LHCN-M2 (cell line): Measurements from ENCODE around the gene MYDGF. TPM values are rescaled to one million over a fixed set of nuclear protein-coding genes. Genes with fewer than 3 reads are reported as not detected.

ENCODE experiments used
- DNase-seq: peaks from one replicate; pipeline ENCODE4 v3.0.0-alpha.2; 2012; ENCODE audit warnings: low read depth
- total RNA-seq: library from RNA; depleted of rRNA; stranded (reverse); fragments of >200 nt; gene quantifications from 2 replicates; pipeline ENCODE4 v1.2.3, GENCODE V29; 2014

Gene MYDGF
- total RNA-seq, 1 experiment from 2014 or later, result 151 TPM

DNA sequence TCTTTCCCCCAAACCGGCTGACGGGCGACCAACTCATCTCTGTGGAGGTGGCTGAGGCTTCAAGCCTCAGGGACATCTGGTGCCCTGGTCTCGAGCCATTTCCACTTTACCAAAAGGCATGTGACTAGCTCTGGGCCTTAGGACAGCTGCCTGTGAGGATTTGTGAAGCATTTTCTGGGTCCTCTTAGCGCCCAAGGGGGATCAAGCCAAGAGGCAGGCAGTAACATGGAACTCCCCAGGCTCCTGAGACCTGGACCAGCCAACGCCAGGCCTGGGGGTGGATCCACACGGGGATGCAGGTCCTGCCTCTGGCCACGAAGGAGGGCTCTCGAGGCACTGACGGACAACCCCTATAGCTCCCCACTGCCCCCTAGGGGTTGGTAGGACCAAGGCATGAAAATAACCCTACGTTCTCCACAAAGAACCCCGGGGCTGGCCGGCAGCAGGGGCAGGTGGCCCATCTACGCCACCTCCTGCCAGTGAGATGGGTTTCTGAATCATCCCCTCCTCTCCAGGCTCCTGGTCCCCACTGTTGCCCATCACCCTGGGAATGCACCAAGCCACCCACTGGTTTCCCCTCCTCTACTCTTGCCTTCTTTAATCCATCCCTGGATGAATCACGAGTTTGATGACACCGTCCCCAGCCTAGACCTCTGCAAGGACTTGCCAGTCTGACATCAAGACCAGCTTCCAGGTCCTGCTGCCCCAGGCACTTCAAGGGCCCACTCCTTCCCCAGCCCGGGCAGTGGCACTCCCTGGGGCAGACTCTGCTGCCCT, 7.0 kb upstream of the MYDGF start:
- DNase-seq, result peak; percentile 43

DNA sequence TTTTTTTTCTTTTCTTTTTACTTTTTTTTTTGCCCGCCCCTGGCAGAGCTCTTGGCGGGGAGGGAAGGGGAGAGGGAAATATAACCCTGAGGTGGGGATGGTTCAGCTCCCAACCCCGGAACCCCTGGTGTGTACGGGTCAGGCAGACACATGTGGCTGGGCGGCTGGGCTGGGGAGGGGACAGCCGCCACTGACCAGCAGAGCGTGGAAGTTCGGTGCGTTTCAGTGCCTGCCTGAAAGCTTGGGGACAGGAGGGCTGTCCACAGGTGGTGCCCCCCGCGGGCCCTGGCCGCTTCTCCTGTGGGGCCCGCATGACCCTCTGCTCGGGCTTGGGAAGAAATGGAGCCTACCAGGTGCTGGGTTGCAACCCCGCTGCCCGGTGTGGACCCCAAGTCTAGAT, 5.2 kb upstream of the MYDGF start:
- no peak for DNase-seq

DNA sequence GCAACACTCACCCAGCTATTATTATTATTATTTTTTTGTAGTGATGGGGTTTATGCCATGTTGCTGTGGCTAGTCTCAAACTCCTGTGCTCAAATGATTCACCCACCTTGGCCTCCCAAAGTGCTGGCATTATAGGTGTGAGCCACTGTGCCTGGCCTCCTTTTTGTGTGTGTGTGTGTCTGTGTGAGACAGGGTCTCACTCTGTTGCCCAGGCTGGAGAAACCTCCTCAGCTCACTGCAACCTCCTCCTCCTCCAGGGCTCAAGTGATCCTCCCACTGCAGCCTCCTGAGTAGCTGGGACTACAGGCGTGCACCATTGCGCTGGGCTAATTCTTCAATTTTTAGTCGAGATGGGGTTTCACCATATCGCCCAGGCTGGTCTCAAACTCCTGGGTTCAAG, 3.6 kb upstream of the MYDGF start:
- DNase-seq, result no peak

DNA sequence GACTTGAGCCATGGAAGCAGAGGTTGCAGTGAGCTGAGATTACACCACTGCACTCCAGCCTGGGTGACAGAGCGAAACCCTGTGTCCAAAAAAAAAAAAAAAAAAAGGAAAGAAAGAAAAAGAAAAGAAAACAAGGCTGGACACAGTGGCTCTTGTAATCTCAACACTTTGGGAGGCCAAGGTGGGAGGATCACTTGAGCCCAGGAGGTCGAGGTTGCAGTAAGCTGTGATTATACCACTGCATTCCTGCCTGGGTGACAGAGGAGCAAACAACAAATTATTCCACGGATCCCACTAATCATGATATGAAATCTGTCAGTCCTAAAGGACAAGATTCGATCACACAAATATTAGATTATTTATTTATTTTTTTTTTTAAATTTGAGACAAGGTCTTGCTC, 3.1 kb upstream of the MYDGF start:
- DNase-seq, result no peak

DNA sequence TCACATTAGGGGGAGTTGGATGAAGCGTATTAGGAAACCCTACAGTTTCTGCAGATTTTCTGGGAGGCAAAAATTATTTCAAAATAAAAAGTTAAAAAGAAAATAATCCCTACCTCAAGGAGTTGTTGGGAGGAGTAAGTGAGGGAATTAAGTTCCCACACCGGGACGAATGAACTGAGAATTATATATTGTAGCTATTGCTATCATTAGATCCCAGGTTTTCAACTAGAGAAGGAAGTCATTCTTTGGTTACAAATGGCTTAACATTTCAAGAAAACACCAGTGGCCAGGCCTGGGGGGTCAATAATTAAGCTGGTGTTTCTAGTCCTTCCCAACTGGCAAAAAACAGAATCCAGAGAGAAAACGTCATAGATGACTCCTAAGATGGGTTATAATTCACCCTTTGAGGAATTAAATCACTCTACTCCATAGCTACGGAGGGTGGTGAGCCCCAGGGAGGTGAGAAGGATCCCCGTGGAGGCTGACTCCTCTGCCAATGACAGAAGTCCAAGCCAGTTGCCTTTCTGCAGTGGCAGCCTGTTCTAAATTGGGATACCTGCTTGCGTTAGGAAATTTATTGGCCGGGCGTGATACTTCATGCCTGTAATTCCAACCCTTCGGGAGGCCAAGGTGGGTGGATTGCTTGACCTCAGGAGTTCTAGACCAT, 1.2 kb upstream of the MYDGF start:
- DNase-seq, result no peak

DNA sequence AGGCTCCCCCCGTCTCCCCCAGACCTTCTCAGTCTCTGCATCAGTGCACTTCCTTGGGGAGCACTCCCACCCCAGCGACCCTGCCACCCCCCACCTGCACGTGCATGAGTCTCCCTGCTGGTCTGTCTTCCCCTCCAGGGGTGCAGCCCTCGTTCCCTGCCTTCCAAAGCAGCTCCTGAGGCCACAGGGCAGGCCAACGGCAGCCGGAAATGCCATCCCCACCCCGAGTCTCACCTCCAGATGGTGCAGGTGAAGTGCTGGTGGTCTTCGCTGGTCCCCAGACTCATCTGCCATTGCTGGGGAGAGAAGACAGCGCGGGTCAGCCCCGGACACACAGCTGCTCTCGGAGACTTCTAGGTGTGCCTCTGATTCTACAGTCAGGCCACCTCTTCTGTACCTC, 5.5 kb downstream of the MYDGF start:
- no peak for DNase-seq

DNA sequence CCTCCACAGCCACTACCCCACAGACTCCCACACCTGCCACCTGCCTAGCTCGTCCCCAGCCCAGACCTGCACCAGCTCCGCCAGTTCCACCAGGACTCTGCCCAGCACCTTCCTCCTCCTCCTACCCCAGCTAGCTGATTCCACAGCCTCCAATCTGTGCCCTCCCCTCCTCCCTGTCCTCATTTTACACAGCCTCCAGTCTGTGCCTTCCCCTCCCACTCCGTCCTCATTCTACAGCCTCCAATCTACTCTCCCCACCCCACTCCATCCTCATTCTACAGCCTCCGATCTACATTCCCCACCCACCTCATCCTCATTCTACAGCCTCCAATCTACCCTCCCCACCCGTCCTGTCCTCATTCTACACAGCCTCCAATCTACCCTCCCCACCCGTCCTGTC, 7.3 kb downstream of the MYDGF start:
- DNase-seq, result no peak

DNA sequence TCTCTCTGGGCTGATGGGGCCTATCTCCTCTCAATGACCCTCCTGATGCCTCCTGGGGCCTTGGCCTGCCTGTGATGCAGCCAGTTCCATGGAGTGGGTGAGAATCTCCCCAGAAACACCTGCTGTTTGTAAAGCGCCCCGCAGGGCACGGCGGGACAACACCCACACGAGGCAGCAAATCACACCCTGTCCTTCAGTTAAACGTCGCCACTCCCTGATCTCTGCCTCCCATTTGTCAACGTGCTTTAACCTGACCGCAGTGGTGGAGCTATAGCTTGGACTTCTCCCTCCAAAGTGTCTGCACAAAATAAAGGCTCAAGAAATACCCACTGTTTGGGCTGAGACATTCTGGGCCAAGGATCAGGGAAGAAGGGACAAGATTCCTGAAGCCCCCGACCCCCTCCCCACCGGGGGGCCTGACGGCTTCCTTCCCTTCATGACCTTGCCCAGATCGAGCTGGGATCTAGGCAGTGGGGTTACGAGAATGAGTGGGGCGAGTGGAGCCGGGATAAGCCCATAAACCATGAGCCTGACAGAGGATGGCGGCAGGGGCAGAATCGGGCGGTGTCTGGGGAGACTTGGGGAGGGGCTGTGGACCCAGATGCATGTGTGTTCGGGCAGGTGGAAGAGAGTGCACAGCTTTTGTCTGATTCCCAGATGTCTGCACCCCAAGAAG, 8.0 kb downstream of the MYDGF start:
- no peak for DNase-seq

DNA sequence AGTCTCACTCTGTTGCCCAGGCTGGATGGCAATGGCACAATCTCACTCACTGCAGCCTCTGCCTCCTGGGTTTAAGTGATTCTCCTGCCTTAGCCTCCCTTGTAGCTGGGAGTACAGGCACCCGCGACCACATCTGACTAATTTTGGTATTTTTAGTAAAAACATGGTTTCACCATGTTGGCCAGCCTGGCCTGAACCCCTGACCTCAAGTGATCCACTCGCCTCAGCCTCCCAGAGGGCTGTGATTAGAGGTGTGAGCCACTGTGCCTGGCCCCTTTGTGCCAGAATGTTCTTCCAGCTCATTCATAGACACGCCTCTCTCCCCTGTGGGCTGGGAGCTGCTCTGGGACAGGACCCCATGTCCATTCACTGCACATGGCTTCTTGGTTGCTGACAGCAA, 9.1 kb downstream of the MYDGF start:
- peak; percentile 62 for DNase-seq

DNA sequence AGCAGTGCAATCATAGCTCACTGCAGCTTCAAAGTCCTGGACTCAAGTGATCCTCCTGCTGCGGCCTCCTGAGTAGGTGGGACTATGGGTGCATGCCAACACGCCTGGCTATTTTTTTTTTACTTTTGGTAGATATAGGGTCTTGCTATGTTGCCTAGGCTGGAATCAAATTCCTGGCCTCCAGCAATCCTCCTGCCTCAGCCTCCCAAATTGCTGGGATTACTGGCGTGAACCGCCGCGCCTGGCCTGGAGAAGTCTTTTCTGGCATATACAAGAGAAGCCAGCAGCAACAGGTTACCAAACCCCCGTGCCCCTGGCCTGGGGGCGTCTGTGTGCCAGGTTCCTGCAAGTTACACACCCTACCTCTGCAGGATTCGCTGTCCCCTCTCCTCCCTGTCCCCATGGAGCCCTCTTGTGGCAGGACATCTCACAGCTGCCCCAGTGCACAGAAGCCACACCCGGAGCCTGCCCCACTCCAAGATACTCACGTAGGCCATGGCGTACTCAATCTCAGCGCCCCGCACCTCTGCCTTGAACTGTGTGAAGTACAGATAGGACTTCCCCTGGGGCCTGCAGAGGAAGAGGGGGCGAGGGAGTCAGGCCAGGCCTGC, 9.9 kb downstream of the MYDGF start:
- no peak for DNase-seq

DNA sequence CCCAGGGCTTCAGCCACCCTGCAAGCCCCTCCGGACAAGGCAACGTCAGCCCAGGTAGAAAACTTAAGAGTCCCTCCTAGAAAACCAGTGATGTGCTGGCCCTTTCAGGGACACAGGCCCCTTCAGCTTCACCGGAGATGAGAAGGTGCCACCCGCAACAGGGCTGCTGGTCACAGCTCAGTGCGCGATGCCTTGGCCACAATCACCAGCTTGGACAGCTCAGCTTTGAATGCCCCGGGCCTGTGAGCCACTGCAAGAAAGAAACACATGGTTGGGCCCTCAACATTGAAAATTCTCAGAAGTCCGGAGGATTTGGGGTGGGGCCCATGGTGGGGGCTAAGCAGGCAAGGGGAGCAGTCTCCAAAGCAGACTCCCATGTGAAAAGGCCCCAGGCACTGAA, 12.3 kb downstream of the MYDGF start:
- no peak for DNase-seq

DNA sequence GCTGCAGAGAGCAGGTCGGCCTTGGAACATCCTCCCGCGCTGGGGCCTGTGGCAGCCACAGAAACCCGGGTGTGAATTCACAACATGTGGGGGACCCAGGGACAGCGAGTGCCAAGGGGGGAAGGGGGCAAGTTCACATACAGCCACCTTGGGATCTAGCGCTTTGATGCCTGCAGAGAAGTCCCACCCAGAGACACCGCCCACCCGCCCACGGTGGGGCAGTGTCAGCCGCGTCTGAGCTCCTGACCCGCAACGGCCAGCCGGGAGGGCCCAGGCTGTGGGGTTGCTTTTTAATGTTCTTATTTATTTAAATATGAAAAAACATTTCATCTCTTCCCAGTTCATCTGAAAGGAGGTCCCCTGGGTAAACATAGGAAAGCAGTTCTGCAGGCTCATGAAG, 12.9 kb downstream of the MYDGF start:
- DNase-seq, result no peak

DNA sequence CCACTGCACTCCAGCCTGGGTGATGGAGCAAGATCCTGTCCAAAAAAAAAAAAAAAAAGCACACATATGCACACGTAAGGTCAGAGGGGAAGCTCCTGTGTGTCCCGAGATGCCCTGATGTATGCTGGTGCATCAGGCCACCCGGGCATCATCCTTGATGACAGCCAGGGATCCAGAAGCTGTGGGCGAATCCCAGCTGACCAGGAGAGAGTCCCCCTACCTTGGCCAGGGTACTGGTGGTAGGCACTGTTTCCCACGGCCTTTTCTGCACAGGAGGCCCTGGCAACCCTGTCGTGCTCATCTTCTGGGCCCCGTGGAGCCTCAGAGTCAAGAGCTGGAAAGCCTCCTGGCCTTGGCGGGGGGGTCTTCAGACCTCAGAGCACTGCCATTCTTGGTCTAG, 14.0 kb downstream of the MYDGF start:
- no peak for DNase-seq

DNA sequence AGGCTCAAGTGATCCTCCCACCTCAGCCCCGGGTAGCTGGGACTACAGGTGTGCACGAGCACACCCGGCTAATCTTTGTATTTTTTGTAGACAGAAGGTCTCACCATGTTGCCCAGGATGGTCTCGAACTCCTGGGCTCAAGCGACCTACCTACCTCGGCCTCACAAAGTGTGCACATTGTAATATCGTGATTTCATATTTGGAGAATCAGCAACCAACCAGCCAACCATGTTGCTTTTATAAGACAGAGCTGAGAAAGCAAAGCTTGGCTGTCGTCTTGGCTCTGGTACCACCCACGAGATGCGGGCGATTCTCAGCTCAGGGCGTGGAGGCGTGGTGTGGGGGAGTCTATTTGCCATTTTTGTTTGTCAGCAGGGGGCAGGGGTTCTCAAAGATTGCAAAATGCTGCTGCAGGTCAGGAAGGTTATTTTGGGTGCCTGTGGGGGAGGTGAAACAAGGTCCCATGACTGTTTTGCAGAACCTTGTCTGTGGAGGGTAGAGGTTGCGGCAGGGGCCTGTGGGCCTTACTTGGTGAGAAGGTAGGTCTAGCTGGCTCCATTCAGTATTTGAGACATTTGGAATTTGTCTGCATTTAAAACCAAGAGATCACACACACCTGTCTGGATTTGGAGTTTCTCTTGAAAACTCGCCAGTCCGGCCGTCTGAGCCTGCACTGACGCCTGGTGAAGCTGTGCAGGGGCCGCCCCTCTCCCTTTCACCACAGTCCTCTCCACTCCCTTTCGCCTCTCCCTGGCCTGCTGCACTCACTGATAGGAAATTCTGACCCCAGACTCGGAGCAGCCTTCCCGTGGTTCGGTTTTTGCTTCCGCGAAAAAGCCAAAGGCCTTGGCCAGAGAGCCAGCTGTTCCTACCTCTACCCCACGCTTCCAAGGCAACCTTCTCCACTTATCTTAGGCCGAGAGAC, 15.4 kb downstream of the MYDGF start:
- no peak for DNase-seq

DNA sequence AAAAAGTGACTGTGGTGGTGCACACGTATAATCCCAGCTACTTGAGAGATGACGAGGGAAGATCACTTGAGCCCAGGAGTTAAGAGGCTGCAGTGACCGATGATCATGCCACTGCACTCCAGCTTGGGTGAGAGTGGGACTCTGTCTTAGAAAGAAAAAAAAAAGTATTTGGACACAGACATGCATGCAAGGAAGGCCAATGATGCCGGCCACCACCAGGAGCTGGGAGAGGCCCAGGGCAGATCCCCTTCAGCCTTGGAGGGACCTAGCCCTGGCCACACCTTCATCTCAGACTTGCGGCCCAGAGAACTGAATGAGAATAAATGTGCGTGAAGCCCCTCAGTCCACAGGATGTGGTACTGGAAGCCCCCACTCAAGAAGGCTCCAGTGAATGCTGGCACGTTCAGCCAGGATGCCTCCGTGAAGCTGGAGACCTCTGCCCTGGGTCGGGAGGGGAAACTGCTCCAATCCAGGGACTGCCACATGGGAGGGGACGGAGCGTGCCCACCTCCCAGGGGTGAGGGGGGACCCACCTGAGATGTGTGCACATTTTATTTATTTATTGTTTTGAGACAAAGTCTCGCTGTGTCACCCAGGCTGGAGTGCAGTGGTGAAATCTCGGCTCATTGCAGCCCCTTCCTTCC, 16.2 kb downstream of the MYDGF start:
- DNase-seq, result no peak

DNA sequence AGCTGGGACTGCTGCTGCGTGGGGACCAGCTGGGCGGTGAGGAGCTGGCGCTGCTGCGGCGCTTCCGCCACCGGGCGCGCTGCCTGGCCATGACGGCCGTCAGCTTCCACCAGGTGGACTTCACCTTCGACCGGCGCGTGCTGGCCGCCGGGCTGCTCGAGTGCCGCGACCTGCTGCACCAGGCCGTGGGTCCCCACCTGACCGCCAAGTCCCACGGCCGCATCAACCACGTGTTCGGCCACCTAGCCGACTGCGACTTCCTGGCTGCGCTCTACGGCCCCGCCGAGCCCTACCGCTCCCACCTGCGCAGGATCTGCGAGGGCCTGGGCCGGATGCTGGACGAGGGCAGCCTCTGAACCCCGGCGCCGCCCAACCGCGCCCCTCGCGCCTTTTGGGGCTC, 18.1 kb downstream of the MYDGF start:
- no peak for DNase-seq

DNA sequence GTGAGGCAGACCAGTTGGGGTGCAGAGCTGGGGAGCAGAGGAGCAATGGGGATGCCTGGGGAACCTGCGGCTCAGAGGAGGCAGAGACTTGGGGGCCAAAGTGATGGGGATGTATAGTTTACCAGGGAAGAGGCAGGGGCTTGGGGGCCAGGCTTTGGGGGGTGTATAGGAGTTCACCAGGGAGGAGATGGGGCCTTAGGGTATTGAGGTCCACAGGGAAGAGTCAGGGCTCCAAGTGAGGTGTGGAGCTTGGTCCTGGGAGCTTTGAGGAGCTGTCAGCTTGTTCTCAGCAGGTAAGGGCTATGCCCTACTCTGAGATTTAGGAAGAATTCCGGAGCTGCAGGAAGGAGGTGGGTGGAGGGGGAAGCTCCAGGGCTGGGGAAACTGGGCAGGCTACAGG, 20.0 kb downstream of the MYDGF start:
- DNase-seq, result no peak

DNA sequence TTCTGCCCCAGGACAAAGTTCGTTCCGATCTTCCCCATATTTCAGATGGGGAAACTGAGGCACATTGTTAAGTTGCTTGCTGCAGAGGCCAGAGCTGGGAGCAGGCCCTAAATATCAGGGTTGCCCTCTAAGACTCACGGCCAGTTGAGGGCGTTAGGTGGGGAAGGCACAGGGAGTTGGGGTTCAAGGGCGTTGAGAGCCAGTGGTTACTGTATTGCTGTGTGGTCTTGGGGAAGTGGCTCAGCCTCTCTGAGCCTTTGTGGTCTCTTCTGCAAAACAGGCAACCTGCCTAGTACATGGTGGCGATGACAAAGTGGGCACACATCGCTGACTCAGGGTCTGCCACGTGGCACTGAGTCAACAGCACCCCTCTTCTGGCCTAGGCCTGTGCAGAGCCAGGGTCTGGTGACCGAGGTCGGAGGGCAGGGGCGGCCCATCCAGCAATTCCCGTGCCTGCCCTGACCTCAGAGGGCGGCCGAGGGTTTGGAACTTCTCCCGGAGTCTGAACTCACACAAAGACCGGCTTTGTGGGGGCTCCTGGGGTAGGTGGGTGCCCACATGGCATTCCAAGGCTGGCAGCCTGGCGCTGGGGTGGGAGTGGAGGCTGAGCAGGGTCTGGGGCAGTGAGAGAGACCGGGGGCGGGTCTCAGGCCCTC, 20.6 kb downstream of the MYDGF start:
- DNase-seq, result no peak

DNA sequence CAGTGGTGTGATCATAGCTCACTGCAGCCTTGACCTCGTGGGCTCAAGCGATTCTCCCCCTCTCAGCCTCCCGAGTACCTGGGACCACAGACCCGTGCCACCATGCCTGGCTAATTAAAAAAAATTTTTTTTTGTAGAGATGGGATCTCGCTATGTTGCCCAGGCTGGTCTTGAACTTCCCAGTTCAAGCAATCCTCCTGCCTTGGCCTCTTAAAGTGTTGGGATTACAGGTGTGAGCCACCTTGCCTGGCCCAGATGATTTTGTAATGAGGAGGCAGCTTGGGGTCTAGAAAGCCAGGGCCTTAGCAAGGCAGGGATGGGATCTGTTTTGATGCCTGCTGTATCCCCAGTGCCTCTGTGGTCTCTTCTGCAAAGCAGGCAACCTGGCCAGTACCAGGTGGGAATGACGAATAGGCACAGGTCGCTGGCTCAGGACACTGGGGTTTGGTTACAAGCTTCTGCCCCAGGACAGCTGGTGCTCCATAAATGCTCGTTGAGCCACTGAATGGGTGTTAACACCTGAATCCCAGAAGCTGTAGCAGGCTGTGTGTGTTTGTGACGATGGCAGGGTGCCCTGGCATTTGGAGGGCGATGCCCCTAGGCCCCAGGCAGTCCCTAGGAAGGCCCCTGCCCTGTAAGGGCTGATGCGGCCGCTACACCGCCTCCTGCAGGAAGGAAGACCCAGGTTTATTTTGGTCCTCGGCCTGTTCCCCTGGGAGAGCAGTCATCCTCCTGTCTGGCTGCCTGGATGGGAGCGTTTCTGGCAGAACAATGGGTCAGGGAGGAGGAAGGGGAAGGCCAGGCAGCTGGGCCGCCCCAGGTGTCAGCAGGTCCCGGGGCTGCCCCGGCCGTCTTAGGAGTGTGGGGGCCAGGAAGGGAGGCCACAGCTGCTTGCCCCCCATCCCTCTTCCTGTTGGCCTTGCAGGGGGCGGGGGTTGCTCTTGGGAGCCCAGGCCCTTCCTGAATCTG, 22.2 kb downstream of the MYDGF start:
- DNase-seq, result peak; percentile 23
